ENCODE measurements around the gene PRDM16. TPM values are rescaled to one million over a fixed set of nuclear protein-coding genes. Genes with fewer than 3 reads are reported as not detected.
A peak's percentile ranks its signal among the peaks of the same experiment; 100 is the strongest.

PRDM16 gene
- total RNA-seq, 1 experiment from 2014 or later: 0.17 TPM

DNA sequence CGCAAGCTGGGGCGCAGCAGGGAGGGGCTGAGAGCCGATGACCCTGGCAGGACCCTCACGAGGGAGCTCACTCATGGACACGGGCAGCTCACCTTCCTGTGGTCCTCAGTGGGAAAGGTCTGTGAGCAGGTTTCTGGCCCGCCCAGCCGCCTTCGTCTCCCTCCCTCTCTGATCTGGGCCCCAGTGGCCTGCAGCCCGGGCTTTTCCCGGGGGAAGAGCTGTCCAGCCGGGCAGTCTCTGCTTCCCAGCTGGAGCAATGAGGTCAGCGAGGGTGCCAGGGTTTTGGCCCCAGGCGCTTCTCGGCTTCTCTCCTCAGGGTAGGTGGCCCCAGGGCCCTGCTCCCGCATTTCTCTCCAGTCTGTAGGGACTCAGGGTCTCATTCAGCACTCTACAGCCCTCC lies 363.3 kb downstream of the PRDM16 start:
- no peak overlapping the region for H2BK12ac ChIP-seq (ENCODE audit: insufficient read length, low read depth, low read length)
- H3K27me3 ChIP-seq (ENCODE audit: insufficient read depth, low read length): no peaks in the 10 kb centered on the region
- no peaks in the 10 kb centered on the region for H3K79me2 ChIP-seq (ENCODE audit: insufficient read depth, low read length)
- no peak overlapping the region for H2AFZ ChIP-seq (ENCODE audit: low read length)
- no peak overlapping the region for H2BK120ac ChIP-seq (ENCODE audit: low read depth, low read length, poor library complexity, severe bottlenecking)
- peak overlapping the region in 1 of 3 experiments; percentile 44; a peak in 1 of 7 replicates for H3K27ac Mint-ChIP-seq
- DNase-seq: no peak
- no peaks in the 10 kb centered on the region for H3K79me1 ChIP-seq (ENCODE audit: insufficient read depth, low read depth, low read length, poor library complexity, severe bottlenecking)
- no peak overlapping the region for H2BK20ac ChIP-seq (ENCODE audit: low read depth, low read length, poor library complexity, severe bottlenecking)
- H2BK5ac ChIP-seq (ENCODE audit: insufficient read length, low read length): no peak overlapping the region
- H3K4ac ChIP-seq (ENCODE audit: low read depth, low read length): no peak overlapping the region
- no peak overlapping the region for H3T11ph ChIP-seq (ENCODE audit: low read length)
- no peak overlapping the region for H3K56ac ChIP-seq (ENCODE audit: insufficient read length, low read depth, low read length)
- no peaks in the 10 kb centered on the region for H3K4me1 ChIP-seq (ENCODE audit: insufficient read depth, low read length)
- TF ChIP-seq, protein P1, sequence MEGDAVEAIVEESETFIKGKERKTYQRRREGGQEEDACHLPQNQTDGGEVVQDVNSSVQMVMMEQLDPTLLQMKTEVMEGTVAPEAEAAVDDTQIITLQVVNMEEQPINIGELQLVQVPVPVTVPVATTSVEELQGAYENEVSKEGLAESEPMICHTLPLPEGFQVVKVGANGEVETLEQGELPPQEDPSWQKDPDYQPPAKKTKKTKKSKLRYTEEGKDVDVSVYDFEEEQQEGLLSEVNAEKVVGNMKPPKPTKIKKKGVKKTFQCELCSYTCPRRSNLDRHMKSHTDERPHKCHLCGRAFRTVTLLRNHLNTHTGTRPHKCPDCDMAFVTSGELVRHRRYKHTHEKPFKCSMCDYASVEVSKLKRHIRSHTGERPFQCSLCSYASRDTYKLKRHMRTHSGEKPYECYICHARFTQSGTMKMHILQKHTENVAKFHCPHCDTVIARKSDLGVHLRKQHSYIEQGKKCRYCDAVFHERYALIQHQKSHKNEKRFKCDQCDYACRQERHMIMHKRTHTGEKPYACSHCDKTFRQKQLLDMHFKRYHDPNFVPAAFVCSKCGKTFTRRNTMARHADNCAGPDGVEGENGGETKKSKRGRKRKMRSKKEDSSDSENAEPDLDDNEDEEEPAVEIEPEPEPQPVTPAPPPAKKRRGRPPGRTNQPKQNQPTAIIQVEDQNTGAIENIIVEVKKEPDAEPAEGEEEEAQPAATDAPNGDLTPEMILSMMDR (conservative IDR thresholded peaks at IDR 0.05): no peak
- no peaks in the 10 kb centered on the region for H4K20me1 ChIP-seq (ENCODE audit: control insufficient read depth, insufficient read depth, insufficient read length)
- H3K9me3 Mint-ChIP-seq: no peaks in the 10 kb centered on the region; a peak in 1 of 5 replicates
- H3K14ac ChIP-seq (ENCODE audit: insufficient read depth, low read length): no peak overlapping the region
- H3K23ac ChIP-seq (ENCODE audit: insufficient read length, low read depth, low read length): no peak overlapping the region
- no peak overlapping the region for H3K18ac ChIP-seq (ENCODE audit: insufficient read length, low read depth, low read length)
- no peak overlapping the region for H3K9ac ChIP-seq (ENCODE audit: extremely low read depth, insufficient read length, low read length)
- H3K23me2 ChIP-seq (ENCODE audit: insufficient read length, low read depth, low read length, poor library complexity, severe bottlenecking): peaks cover 6% of the 10 kb centered on the region
- H4K5ac ChIP-seq (ENCODE audit: insufficient read length, low read depth, low read length): no peak overlapping the region
- H3K27ac ChIP-seq (ENCODE audit: insufficient read length, low read depth, low read length): no peak overlapping the region
- peaks cover 0 to 19% of the 10 kb centered on the region in 2 experiments; a peak in 3 of 4 replicates for H3K4me1 Mint-ChIP-seq
- H3K36me3 Mint-ChIP-seq (ENCODE audit: insufficient read depth in 1 of 3, low read depth in 3 of 3): no peaks in the 10 kb centered on the region
- no CpG with 5 or more reads among the region's 15 CpGs for WGBS (ENCODE audit: extremely low coverage, insufficient read length, low lambda C conversion rate)
- H3K4me2 ChIP-seq (ENCODE audit: insufficient read depth, insufficient read length, low read length): no peak overlapping the region
- H2AK5ac ChIP-seq (ENCODE audit: insufficient read length, low read length): no peak overlapping the region
- no peak overlapping the region for H4K8ac ChIP-seq (replicated peaks; ENCODE audit: insufficient read length, low read depth, low read length)
- no peaks in the 10 kb centered on the region for H3K9me3 ChIP-seq (ENCODE audit: control insufficient read depth, low read depth, low read length)
- no peak overlapping the region for H3K4me3 Mint-ChIP-seq
- H4K91ac ChIP-seq (ENCODE audit: insufficient read length, low read depth, low read length): no peak overlapping the region
- no peaks in the 10 kb centered on the region for H3K27me3 Mint-ChIP-seq (ENCODE audit: low read depth)
- no peak overlapping the region for H2BK15ac ChIP-seq (ENCODE audit: low read depth, low read length)

Measured in H9 (cell line).